Activated effector memory CD4-positive, alpha-beta T cell treated with anti-CD3 and anti-CD28 coated beads, Interleukin-2, amount 50 U/mL, for 16 hours (primary cell): ENCODE measurements around the gene CTDNEP1.

ENCODE experiments used
- DNase-seq: peaks from one replicate; pipeline ENCODE4 v3.0.0-alpha.2; 2020

Gene CTDNEP1

DNA sequence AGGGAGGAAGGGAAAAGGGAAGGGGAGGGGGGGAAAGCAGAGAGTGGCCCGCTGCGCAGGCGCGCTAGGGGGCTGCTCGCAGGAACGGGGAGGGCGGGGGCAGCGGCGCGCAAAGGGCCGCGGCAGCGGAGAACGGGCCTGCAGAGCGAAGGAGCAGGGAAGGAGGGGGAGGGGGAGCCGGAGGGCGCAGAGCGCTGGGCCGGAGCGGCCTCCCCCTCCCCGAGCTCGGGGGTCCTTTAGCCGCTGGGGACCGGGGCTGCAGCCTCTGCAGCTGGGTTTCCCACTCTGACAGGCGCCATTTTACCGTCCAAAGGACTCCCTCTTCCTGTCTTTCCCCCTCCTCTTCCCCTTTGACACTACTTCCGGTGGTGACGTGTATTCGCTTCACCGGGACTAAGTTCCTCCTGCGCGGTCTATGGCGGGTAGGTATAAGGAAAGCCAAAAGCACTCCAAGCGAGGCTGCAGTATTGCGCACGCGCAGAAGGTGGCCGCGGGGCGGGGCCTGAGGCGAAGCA, at the start of gene CTDNEP1:
CTDNEP1 (minus strand) TSS at position 74 of the 515 bp plus-strand sequence. CDS start 438 bp downstream, outside the sequence.
- peak; percentile 99 for DNase-seq

DNA sequence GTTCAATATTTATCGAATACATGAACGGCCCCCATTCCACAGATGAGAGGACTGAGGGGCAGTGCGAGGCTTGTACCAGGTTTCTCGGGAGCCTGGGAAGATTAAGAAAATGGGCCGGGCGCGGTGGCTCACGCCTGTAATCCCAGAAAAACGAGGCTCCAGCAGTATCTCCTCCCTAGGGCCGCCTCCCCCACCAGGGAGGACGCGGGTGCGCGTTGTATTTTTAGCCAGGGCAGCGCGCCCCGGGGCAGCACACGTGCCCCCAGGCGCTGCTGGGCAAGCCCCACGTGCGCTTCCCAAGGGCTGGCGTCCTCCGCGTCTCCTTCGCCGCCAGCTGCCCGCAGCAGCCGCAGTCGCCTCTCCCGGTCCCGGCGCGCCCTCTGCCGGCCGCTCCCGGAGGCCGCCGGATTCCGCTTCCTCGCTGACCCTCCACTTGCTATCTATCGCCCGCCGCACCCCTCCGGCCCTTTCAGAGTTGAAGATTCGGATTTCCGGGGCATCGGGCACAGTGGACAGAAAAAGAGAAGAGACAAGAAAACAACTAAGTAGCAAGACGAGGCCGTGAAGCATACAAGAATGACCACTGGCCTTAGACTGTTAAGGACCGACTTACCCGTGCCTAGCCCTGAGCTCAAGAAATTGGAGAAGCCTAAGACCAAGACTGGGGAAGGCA, 44.8 kb upstream of the CTDNEP1 start:
- DNase-seq, result peak; percentile 89

DNA sequence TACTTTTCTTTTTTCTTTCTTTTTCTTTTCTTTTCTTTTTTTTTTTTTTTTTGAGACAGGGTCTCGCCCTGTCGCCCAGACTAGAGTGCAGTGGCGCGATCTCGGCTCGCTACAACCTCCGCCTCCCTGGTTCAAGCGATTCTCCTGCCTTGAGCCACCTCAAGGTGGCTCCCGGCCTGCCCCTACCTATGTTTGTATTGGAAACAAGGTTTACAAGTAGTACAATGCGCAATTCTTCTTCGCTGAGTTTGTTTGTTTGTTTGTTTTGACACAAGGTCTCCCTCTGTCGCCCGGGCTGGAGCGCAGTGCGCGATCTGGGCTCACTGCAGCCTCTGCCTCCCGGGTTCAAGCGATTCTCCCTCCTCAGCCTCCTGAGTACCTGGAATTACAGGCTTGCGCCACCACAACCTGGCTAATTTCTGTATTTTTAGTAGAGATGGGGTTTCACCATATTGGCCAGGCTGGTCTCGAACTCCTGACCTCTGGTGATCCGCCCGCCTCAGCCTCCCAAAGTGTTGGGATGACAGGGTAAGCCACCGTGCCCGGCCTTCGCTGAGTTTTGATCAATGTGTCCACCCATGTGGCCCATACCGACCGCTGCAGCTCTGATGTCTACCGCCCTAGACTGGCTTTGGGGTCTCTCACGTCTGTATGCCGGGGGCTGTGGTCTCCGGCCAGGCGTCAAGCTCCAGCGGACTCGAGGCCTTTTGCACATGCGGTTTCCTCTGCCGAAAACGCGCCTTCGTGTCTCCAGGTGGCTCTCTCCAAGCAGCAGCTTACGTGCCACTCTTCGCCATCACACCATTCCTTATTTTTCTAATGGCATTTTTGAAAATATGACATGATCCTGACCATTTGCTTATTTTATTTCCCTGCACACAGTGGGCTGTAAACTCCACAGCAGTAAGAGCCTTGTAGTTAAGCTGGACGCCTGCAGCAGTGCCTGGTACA, 44.0 kb upstream of the CTDNEP1 start:
- DNase-seq, result no peak

DNA sequence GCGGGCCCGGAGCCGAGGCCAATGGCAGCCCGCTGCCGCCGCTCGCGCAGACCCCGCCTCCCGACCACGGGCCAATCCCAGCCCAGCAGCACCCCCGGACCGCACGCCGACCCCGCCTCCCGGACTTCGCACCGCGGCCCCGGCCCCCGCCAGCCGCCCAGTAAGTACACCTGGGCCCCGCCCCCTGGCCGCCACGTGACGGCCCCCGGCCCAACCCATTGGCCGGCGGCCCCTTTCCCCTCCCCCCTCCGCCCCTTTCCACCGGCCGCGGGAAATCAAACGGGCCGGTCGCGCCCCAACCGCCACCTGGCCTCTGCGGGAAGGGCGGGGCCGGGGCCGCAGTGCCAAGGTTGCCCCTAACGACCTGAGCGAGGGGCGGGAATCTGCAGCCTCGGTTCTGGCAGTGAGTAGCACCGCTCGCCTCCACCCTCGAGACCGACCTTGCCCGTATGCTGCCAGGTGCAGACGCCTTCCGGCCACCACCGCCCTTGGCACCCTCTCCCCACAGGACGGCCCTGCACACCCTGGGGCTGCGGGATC, 43.1 kb upstream of the CTDNEP1 start, which contains the start of gene YBX2:
YBX2 (minus strand) TSS at position 26 of the 540 bp plus-strand sequence. CDS start 139 bp downstream, outside the sequence.
- peak; percentile 91 for DNase-seq

DNA sequence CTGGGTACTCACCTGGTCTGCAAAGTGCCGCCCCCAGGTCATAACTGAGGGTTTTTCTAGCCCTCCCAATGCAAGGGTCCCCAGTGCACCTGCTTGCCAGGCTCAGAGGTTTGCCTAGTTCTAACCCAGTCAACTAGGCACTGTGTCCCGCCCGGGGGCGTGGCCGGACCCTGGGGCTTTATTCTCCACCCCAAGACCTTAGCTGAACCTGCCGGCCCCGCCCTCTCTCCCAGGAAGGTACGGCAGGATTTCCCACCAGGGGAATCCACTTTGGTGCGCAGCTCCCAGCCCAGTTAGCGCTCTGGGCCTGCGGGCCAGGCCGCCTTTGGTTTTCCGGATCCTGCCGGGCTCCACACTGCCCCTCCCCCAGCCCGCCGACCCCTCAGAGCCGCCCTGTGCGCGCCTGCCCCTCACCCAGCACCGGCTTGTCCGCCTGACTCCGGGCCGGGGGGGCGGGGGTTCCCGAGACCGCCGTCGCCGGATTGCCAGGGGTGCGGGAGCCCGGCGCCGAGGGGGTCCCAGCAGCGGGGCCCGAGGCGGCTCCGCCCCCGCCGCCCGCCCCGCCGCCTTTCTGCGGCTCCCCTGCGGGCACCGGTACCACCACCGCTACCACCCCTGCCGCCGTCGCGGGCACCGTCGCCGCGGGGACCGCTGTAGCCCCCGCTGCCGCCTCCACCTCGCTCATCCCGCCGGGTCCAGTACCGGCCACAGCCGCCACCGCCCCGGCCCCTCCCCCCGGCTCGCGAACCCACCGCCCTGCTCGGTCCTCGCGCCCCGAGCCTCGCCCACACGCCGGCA, 42.5 kb upstream of the CTDNEP1 start:
- peak; percentile 72 for DNase-seq

DNA sequence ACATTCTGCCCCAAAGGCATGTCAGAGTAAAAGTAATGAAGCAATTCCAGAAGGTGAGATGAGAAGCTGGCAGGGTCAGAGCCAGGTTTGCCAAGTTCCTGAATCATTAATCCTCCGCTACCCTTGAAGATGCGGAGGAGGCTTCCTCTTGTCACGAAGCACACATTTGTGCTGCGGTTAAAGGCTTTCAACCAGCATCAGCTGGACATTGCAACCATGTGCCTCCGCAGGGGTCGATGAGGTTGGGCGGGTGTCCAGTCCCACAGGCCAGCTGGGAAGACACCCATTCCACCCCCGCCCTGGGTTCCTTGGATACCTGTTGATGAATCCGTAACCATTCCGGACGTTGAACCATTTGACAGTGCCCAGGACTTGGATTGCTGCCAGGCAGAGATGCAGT, 41.6 kb upstream of the CTDNEP1 start:
- DNase-seq, result no peak

DNA sequence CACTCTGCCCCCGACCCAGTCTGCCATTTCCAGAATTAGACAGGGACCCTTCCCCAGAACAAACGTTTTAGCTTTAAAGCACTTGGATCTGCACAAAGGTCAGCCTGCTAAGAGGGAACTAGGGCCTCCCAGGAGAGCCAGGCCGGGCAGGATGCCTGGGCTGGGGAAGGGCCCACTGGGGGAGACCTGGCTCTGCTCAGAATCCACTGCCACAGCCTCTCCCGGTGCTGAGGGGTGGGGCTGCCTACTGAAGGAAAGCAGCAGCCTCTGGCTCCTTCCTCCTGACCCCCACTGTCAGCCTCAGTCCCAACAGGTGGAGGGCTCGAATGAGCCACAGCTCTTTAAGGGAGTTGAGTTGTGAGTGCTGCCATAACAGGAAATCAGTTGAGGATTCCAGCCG, 41.2 kb upstream of the CTDNEP1 start:
- no peak for DNase-seq

DNA sequence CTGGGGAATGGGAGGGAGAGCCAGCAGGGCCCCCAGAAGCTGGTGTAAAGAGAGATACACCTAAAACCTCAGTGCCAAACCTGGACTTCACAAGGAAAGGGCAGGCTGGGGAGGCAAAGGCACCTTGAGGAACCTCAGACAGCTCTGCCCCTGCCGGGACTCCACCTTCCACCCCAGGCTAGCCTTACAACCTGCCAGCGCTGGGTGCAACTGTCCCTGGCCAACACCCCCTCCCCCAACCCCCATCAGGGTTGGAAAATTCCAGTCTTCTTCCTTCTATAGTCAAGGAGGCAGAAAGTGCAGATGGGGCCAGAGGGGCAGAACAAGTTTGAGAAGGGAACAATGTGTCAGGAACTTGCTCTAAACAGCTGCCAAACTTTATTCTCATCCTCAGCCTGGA, 40.7 kb upstream of the CTDNEP1 start:
- DNase-seq, result no peak

DNA sequence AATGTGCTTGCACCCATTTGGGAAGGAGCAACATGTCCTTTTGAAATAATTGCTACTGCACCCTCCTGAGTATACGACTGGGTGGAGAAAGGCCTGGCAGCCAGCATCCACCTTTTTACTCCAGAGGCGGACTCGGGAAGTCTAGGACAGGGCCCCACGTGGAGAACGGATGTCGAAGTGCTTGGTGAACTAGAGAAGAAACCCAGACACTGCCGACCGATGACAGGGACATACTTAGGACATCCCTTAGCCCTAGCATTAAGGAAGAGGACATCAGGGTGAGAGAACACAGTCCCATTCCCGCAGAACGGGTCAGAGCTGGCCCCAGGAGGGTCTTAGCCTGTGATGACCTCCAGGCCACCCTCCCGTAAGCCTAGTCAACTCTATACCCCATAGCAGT, 39.2 kb upstream of the CTDNEP1 start:
- no peak for DNase-seq

DNA sequence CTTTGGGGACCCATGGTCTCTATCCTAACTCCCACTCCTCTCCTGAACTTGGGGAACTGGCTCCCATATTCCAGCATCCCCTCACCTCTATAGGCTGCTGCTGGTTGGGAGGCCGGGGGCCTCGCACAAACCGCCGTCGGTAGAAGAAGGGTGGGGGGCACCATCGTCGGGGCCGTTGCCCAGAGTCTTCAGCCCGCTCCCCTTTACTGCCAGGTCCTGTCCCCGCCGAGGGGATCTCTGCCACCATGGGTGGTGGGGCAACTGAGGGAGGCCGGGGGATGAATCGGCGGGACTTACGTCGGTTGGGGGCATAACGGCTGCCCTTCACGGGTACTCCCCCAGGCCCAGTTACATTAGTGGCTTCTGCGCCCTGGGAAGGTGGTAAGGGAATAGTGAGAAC, 38.6 kb upstream of the CTDNEP1 start:
- DNase-seq, result no peak

DNA sequence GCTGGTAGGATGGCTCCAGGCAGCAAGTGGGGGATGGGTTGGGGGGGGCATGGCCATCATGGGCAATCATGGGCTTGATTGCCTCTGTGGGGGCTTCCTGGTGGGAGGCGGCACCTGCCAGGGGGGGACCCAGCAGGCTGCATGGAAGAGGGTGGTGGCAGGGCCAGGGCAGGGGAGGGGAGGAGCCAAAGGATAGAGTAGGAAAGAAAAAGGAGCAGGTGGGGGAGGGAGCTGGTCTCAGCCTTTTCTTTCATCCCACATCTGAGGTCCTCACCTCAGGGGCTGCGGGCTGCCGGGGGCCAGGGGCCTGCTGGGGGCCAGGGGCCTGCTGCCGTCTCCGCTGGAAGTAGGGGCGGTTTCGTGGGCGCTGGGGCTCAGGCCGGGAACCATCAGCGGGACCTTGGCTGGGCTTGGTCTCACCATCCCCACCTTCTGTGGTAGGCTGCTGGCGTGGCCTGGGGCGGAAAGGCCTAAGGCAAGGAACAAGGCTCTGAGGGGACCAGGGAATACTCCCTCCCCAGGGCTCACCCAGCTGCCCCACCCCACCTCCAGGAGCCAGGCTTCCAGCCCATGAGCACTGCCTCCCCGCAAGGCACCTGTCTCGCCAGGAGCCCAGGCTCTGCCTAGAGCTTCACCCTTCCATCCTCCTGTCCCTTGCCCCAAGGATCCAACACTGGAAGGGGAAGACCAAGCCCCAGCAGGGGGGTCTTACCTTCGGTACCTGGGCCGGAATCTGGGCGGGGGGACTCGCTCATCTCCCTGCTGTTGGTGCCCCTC, 37.9 kb upstream of the CTDNEP1 start:
- DNase-seq, result no peak

DNA sequence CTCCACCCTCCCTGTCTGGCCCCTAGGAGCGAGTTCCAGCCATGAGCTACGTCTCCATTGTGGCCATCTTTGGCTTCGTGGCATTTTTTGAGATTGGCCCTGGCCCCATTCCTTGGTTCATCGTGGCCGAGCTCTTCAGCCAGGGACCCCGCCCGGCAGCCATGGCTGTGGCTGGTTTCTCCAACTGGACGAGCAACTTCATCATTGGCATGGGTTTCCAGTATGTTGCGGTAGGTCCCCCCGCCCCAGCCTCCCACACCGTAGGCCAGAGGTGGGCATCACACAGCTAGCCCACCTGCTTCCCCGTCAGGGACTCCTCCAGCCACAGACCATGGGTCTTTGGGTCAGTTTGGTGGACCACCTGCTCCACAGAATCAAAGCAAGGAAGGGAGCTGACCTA, 34.1 kb upstream of the CTDNEP1 start:
- no peak for DNase-seq

DNA sequence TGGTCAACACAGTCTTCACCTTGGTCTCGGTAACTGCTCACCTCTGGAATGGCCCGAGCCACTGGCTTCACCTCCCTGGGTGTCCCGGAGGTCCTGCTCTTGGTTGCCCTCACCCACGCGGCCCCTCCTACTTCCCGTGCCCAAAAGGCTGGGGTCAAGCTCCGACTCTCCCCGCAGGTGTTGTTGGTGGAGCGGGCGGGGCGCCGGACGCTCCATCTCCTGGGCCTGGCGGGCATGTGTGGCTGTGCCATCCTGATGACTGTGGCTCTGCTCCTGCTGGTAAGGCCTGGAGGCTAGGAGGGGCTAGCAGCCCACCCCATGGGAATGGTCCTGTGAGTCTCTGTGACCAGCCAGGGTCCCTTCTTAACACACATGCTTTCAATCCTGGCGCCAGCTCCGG, 33.4 kb upstream of the CTDNEP1 start:
- DNase-seq, result no peak

DNA sequence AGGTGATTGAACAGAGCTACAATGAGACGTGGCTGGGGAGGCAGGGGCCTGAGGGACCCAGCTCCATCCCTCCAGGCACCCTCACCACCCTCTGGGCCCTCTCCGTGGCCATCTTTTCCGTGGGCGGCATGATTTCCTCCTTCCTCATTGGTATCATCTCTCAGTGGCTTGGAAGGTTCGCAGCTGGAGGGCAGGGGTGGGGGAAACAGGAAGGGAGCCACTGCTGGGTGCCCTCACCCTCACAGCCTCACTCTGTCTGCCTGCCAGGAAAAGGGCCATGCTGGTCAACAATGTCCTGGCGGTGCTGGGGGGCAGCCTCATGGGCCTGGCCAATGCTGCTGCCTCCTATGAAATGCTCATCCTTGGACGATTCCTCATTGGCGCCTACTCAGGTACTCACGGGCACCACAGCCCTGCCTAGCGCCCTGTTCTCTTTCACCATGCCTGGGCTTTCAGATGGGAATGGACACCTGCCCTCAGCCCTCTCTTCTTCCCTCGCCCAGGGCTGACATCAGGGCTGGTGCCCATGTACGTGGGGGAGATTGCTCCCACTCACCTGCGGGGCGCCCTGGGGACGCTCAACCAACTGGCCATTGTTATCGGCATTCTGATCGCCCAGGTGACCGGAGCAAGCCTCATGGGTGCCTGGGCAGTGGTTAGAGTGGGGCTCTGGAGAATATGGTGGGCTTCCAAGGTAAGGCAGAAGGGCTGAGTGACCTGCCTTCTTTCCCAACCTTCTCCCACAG, 32.1 kb upstream of the CTDNEP1 start:
- DNase-seq, result no peak

DNA sequence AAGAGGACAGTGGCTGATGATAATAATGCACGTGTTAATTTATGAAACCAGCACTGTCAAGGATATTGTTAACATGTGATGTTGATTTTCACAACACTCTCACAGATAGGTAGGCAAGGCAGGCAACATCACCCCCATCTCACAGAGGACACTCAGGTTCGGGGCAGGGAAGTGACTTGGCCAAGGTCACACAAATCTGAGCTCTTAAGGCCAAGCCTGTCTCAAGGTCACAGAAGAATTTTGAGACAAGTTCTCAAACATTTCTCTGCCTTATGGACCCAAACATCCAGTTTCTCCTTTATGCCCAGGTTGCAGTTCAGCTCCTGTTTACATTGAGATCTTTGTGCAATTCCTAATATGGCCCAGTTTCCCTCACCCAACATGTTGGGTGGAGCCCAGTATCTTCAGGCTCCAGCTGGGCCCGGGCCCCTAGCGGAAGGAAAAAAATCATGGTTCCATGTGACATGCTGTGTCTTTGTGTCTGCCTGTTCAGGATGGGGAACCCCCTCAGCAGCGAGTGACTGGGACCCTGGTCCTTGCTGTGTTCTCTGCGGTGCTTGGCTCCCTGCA, 31.3 kb upstream of the CTDNEP1 start:
- no peak for DNase-seq

DNA sequence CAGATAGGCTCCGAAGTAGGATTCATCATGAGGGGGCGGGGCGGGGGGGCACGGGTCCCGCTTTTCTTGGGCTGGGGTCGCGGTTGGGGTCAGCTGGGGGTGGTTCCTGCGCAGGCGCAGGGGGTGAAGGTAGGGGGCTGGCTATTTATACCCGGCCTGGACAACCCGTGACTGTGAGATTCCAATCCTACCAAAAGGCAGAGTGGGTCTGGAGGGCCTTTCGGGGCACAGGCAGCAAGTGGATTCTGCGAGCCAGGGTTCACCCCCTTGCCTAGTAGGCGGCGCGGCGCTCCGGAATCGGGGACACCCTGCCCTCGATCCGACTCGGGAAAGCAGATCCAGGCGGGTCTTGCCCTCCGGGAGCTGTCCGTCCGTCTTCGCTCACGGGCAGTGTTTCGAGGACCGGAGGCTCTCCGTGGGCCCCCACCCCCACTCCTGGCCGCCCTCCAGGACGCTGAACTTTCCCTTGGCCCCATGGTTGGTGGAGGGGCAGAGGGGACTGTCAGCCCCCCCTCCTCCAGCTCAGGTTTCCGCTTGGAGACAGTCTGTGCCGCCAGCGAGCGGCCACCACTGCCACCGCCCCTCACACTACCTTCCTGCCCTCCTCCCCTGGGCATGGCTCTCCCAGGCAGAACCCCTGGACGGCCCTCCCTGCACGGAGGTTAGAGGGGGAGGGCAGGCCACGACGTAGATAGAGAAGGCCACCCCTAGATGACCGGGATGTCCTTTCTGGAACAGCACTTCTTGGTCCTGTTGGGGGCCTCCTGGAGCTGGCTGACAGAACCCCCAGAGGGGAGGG, 30.6 kb upstream of the CTDNEP1 start:
- no peak for DNase-seq

DNA sequence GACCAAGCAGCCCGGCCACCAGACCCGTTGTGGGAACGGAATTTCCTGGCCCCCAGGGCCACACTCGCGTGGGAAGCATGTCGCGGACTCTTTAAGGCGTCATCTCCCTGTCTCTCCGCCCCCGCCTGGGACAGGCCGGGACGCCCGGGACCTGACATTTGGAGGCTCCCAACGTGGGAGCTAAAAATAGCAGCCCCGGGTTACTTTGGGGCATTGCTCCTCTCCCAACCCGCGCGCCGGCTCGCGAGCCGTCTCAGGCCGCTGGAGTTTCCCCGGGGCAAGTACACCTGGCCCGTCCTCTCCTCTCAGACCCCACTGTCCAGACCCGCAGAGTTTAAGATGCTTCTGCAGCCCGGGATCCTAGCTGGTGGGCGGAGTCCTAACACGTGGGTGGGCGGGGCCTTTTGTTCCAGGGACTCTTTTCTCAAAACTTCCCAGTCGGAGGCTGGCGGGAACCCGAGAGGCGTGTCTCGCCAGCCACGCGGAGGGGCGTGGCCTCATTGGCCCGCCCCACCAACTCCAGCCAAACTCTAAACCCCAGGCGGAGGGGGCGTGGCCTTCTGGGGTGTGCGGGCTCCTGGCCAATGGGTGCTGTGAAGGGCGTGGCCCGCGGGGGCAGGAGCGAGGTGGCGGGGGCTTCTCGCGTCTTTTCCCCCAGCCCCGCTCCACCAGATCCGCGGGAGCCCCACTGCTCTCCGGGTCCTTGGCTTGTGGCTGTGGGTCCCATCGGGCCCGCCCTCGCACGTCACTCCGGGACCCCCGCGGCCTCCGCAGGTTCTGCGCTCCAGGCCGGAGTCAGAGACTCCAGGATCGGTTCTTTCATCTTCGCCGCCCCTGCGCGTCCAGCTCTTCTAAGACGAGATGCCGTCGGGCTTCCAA, 29.8 kb upstream of the CTDNEP1 start, which contains the start of gene SLC2A4:
SLC2A4 (plus strand) TSS at position 645 of the 879 bp plus-strand sequence; CDS start at position 862, 217 bp downstream.
- DNase-seq, result peak; percentile 93

DNA sequence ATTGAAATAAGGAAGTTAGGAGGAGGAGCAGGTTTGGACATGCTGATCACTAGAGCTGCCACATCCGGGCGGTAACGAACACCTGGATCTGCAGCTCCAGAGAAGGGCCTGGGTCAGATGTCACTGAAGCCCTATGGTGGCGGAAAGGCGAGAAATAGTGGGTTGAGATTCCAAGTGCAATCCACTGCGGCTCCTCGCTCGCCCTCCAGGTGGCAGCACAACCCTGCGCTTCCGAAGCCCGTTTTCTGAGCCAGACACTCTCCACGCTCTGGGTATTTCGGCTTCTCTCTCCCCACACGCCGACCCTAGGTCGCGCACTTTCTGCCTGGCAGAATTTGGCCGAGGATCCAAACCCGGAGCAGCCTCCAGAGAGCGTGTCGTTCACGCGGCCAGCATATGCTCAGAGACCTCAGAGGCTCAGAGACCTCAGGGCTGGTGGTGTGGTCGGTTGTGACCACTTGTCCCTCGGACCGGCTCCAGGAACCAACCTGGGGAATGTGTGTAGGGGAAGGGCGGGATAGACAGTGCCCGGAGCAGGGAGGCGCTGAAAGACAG, 29.1 kb upstream of the CTDNEP1 start:
- peak; percentile 95 for DNase-seq
